ENCODE measurements around the gene WNT11.
A peak's percentile ranks its signal among the peaks of the same experiment; 100 is the strongest.

The WNT11 gene

GRCh38 chr11:76206327-76207081 is at the start of gene WNT11:
WNT11 (minus strand) TSS chr11:76206502; CDS start chr11:76206407, 95 bp downstream.
- peak; percentile 78 for DNase-seq (ENCODE audit: low spot score)

GRCh38 chr11:76253416-76253815 is 47.1 kb upstream of the WNT11 start:
- DNase-seq (ENCODE audit: low spot score): no peak

GRCh38 chr11:76252631-76253070 is 46.3 kb upstream of the WNT11 start:
- no peak for DNase-seq (ENCODE audit: low spot score)

- DNase-seq (ENCODE audit: low spot score): no peak
Measured at GRCh38 chr11:76251576-76251975, 45.3 kb upstream of the WNT11 start.

- DNase-seq (ENCODE audit: low spot score): no peak
Measured at GRCh38 chr11:76251226-76251575, 44.9 kb upstream of the WNT11 start.

GRCh38 chr11:76250520-76251225 is 44.4 kb upstream of the WNT11 start:
- no peak for DNase-seq (ENCODE audit: low spot score)

GRCh38 chr11:76249195-76249741 is 43.0 kb upstream of the WNT11 start:
- no peak for DNase-seq (ENCODE audit: low spot score)

GRCh38 chr11:76248210-76248609 is 41.9 kb upstream of the WNT11 start:
- no peak for DNase-seq (ENCODE audit: low spot score)

- no peak for DNase-seq (ENCODE audit: low spot score)
Measured at GRCh38 chr11:76247091-76247490, 40.8 kb upstream of the WNT11 start.

- DNase-seq (ENCODE audit: low spot score): no peak
Measured at GRCh38 chr11:76246271-76246933, 40.1 kb upstream of the WNT11 start.

- no peak for DNase-seq (ENCODE audit: low spot score)
Measured at GRCh38 chr11:76245720-76246119, 39.4 kb upstream of the WNT11 start.

GRCh38 chr11:76244316-76244851 is 38.1 kb upstream of the WNT11 start:
- no peak for DNase-seq (ENCODE audit: low spot score)

- DNase-seq (ENCODE audit: low spot score): no peak
Measured at GRCh38 chr11:76243957-76244285, 37.6 kb upstream of the WNT11 start.

- no peak for DNase-seq (ENCODE audit: low spot score)
Measured at GRCh38 chr11:76243193-76243956, 37.1 kb upstream of the WNT11 start.

GRCh38 chr11:76242004-76242779 is 35.9 kb upstream of the WNT11 start:
- DNase-seq (ENCODE audit: low spot score): no peak

GRCh38 chr11:76241243-76242000 is 35.1 kb upstream of the WNT11 start:
- DNase-seq (ENCODE audit: low spot score): no peak

GRCh38 chr11:76240666-76241065 is 34.4 kb upstream of the WNT11 start:
- DNase-seq (ENCODE audit: low spot score): no peak

- DNase-seq (ENCODE audit: low spot score): no peak
Measured at GRCh38 chr11:76240161-76240540, 33.8 kb upstream of the WNT11 start.

GRCh38 chr11:76239483-76240160 is 33.3 kb upstream of the WNT11 start:
- no peak for DNase-seq (ENCODE audit: low spot score)

GRCh38 chr11:76238551-76238950 is 32.2 kb upstream of the WNT11 start:
- no peak for DNase-seq (ENCODE audit: low spot score)
